GM19455 (cell line): Measurements from ENCODE around the gene SLC25A29.
"Not testable (repeated sequence)": the region's sequence is repeated elsewhere in the genome, so short reads cannot be mapped to it uniquely, and the experiment has no call there.

Experiments used
- ATAC-seq: cut with Tn5 transposase; IDR thresholded peaks from one replicate; pipeline ENCODE4 v1.9.1; 2021; ENCODE audit not compliant: unreplicated experiment

Gene SLC25A29

GRCh38 chr14:100312877-100313400, 6.7 kb upstream of the SLC25A29 start:
- ATAC-seq: no peak

GRCh38 chr14:100312110-100312876, 6.0 kb upstream of the SLC25A29 start:
- not testable (repeated sequence) for ATAC-seq

GRCh38 chr14:100309028-100309737, 2.9 kb upstream of the SLC25A29 start:
- no peak for ATAC-seq

GRCh38 chr14:100308427-100308792, 2.2 kb upstream of the SLC25A29 start:
- not testable (repeated sequence) for ATAC-seq

GRCh38 chr14:100307766-100308426, 1.7 kb upstream of the SLC25A29 start:
- ATAC-seq: no peak

- peak; percentile 10 for ATAC-seq
Observed at GRCh38 chr14:100306998-100307765, 938 bp upstream of the SLC25A29 start.

- ATAC-seq: peak; percentile 1
Observed at GRCh38 chr14:100305324-100306100, 732 bp downstream of the SLC25A29 start.

GRCh38 chr14:100304825-100305323, 1.4 kb downstream of the SLC25A29 start:
- no peak for ATAC-seq

- ATAC-seq: no peak
Observed at GRCh38 chr14:100303925-100304324, 2.3 kb downstream of the SLC25A29 start.

- ATAC-seq: no peak
Observed at GRCh38 chr14:100303179-100303578, 3.1 kb downstream of the SLC25A29 start.

GRCh38 chr14:100302616-100303015, 3.6 kb downstream of the SLC25A29 start:
- no peak for ATAC-seq

- ATAC-seq: no peak
Observed at GRCh38 chr14:100299238-100299560, 7.0 kb downstream of the SLC25A29 start.

- ATAC-seq: no peak
Observed at GRCh38 chr14:100298551-100299237, 7.5 kb downstream of the SLC25A29 start.

- peak; percentile 84 for ATAC-seq
Observed at GRCh38 chr14:100297320-100298300, 8.6 kb downstream of the SLC25A29 start.

GRCh38 chr14:100296729-100297128, 9.5 kb downstream of the SLC25A29 start:
- ATAC-seq: not testable (repeated sequence)

GRCh38 chr14:100296106-100296651, 10.1 kb downstream of the SLC25A29 start:
- ATAC-seq: no peak

GRCh38 chr14:100295376-100296105, 10.7 kb downstream of the SLC25A29 start:
- no peak for ATAC-seq
